Measurements from ENCODE around the gene ACACA. TPM values are rescaled to one million over a fixed set of nuclear protein-coding genes. Genes with fewer than 3 reads are reported as not detected.

The ACACA gene
- total and polyA plus RNA-seq, 2 experiments from 2014 or later: 59.6 to 164 TPM

DNA sequence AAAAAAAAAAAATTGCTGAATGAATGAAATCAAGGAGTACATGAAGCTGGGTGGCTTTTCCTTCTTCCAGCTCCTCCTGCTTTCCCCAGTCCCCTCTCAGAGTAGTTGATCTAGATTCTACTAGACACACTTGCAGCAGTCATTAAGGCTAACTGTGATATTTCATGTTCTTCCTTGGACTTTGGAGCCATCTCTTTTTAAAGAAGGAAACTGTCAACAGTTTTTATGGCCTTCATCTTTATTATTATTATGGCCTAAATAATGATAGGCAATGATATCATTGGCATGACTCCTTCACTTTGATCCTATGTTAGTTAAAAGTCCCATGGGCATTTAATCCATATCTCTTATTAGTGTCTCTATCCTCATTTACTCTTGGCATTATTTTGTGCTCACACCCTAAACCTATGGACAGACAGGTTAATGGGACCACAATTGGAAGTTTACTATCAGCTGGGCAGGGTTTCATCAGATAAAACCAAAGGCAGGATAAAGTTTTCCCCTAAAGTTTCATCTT lies 21.1 kb downstream of the ACACA start:
- no peaks in the 10 kb centered on the region for H3K9me2 ChIP-seq (ENCODE audit: insufficient read depth)
- H3K27ac Mint-ChIP-seq: no peak overlapping the region
- no peak overlapping the region for H3K4me3 Mint-ChIP-seq
- no peak overlapping the region for H3K27ac ChIP-seq (ENCODE audit: low read depth)
- no peaks in the 10 kb centered on the region for H3K27me3 ChIP-seq (ENCODE audit: insufficient read depth)
- H3K36me3 Mint-ChIP-seq (ENCODE audit: low read depth): no peaks in the 10 kb centered on the region
- TF ChIP-seq POLR2AphosphoS5 (IDR thresholded peaks at IDR 0.05; ENCODE audit: low read depth) (no peak), ZNF331 (CRISPR knock-in tag; IDR thresholded peaks at IDR 0.05; ENCODE audit: low read depth) (no peak), EZH2 (IDR thresholded peaks at IDR 0.05; ENCODE audit: low read depth, unreplicated experiment) (no peak), STAT1 (IDR thresholded peaks at IDR 0.05; ENCODE audit: unreplicated experiment) (no peak), JUNB (IDR thresholded peaks at IDR 0.05; ENCODE audit: unreplicated experiment) (no peak), CREB1 (CRISPR knock-in tag; IDR thresholded peaks at IDR 0.05; ENCODE audit: low read depth) (no peak), CTCF (conservative IDR thresholded peaks at IDR 0.05; ENCODE audit: low read depth in 2 of 2) (no peak)
- TF ChIP-seq, protein P1, sequence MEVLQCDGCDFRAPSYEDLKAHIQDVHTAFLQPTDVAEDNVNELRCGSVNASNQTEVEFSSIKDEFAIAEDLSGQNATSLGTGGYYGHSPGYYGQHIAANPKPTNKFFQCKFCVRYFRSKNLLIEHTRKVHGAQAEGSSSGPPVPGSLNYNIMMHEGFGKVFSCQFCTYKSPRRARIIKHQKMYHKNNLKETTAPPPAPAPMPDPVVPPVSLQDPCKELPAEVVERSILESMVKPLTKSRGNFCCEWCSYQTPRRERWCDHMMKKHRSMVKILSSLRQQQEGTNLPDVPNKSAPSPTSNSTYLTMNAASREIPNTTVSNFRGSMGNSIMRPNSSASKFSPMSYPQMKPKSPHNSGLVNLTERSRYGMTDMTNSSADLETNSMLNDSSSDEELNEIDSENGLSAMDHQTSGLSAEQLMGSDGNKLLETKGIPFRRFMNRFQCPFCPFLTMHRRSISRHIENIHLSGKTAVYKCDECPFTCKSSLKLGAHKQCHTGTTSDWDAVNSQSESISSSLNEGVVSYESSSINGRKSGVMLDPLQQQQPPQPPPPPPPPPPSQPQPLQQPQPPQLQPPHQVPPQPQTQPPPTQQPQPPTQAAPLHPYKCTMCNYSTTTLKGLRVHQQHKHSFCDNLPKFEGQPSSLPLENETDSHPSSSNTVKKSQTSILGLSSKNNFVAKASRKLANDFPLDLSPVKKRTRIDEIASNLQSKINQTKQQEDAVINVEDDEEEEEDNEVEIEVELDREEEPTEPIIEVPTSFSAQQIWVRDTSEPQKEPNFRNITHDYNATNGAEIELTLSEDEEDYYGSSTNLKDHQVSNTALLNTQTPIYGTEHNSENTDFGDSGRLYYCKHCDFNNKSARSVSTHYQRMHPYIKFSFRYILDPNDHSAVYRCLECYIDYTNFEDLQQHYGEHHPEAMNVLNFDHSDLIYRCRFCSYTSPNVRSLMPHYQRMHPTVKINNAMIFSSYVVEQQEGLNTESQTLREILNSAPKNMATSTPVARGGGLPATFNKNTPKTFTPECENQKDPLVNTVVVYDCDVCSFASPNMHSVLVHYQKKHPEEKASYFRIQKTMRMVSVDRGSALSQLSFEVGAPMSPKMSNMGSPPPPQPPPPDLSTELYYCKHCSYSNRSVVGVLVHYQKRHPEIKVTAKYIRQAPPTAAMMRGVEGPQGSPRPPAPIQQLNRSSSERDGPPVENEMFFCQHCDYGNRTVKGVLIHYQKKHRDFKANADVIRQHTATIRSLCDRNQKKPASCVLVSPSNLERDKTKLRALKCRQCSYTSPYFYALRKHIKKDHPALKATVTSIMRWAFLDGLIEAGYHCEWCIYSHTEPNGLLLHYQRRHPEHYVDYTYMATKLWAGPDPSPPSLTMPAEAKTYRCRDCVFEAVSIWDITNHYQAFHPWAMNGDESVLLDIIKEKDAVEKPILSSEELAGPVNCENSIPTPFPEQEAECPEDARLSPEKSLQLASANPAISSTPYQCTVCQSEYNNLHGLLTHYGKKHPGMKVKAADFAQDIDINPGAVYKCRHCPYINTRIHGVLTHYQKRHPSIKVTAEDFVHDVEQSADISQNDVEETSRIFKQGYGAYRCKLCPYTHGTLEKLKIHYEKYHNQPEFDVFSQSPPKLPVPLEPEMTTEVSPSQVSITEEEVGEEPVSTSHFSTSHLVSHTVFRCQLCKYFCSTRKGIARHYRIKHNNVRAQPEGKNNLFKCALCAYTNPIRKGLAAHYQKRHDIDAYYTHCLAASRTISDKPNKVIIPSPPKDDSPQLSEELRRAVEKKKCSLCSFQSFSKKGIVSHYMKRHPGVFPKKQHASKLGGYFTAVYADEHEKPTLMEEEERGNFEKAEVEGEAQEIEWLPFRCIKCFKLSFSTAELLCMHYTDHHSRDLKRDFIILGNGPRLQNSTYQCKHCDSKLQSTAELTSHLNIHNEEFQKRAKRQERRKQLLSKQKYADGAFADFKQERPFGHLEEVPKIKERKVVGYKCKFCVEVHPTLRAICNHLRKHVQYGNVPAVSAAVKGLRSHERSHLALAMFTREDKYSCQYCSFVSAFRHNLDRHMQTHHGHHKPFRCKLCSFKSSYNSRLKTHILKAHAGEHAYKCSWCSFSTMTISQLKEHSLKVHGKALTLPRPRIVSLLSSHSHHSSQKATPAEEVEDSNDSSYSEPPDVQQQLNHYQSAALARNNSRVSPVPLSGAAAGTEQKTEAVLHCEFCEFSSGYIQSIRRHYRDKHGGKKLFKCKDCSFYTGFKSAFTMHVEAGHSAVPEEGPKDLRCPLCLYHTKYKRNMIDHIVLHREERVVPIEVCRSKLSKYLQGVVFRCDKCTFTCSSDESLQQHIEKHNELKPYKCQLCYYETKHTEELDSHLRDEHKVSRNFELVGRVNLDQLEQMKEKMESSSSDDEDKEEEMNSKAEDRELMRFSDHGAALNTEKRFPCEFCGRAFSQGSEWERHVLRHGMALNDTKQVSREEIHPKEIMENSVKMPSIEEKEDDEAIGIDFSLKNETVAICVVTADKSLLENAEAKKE (CRISPR knock-in tag; IDR thresholded peaks at IDR 0.05): no peak
- TF ChIP-seq, protein P2, sequence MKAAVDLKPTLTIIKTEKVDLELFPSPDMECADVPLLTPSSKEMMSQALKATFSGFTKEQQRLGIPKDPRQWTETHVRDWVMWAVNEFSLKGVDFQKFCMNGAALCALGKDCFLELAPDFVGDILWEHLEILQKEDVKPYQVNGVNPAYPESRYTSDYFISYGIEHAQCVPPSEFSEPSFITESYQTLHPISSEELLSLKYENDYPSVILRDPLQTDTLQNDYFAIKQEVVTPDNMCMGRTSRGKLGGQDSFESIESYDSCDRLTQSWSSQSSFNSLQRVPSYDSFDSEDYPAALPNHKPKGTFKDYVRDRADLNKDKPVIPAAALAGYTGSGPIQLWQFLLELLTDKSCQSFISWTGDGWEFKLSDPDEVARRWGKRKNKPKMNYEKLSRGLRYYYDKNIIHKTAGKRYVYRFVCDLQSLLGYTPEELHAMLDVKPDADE (IDR thresholded peaks at IDR 0.05): no peak
- TF ChIP-seq, protein P3, sequence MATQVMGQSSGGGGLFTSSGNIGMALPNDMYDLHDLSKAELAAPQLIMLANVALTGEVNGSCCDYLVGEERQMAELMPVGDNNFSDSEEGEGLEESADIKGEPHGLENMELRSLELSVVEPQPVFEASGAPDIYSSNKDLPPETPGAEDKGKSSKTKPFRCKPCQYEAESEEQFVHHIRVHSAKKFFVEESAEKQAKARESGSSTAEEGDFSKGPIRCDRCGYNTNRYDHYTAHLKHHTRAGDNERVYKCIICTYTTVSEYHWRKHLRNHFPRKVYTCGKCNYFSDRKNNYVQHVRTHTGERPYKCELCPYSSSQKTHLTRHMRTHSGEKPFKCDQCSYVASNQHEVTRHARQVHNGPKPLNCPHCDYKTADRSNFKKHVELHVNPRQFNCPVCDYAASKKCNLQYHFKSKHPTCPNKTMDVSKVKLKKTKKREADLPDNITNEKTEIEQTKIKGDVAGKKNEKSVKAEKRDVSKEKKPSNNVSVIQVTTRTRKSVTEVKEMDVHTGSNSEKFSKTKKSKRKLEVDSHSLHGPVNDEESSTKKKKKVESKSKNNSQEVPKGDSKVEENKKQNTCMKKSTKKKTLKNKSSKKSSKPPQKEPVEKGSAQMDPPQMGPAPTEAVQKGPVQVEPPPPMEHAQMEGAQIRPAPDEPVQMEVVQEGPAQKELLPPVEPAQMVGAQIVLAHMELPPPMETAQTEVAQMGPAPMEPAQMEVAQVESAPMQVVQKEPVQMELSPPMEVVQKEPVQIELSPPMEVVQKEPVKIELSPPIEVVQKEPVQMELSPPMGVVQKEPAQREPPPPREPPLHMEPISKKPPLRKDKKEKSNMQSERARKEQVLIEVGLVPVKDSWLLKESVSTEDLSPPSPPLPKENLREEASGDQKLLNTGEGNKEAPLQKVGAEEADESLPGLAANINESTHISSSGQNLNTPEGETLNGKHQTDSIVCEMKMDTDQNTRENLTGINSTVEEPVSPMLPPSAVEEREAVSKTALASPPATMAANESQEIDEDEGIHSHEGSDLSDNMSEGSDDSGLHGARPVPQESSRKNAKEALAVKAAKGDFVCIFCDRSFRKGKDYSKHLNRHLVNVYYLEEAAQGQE (IDR thresholded peaks at IDR 0.05; ENCODE audit: unreplicated experiment): no peak
- no peak for DNase-seq (ENCODE audit: low spot score)
- no peaks in the 10 kb centered on the region for H4K20me1 ChIP-seq (replicated peaks; ENCODE audit: insufficient read depth)
- H3F3A ChIP-seq (replicated peaks; ENCODE audit: low read depth): no peaks in the 10 kb centered on the region
- no peaks in the 10 kb centered on the region for H3K9me3 Mint-ChIP-seq
- no peak overlapping the region for H3K4me2 ChIP-seq
- no peak for ATAC-seq
- no peaks in the 10 kb centered on the region; the same call in 1 of the 2 replicates for H3K4me1 ChIP-seq (ENCODE audit: insufficient read depth)
- no peak overlapping the region for H2AFZ ChIP-seq
- peaks cover 3% of the 10 kb centered on the region; the same call in 2 of the 3 replicates for H3K4me1 Mint-ChIP-seq
- no peak overlapping the region for H3K4me3 ChIP-seq
- H3K27me3 Mint-ChIP-seq (ENCODE audit: insufficient read depth, low read depth, poor library complexity): peaks cover 9% of the 10 kb centered on the region
- H3K36me3 ChIP-seq (ENCODE audit: insufficient read depth): no peaks in the 10 kb centered on the region
- H3K79me2 ChIP-seq (replicated peaks; ENCODE audit: insufficient read depth): no peaks in the 10 kb centered on the region

All from GM23338 (cell line).